ENCODE data around the gene DNAH2.
A peak's percentile ranks its signal among the peaks of the same experiment; 100 is the strongest.

GRCh38 chr17:7687072-7687907 is 30.3 kb upstream of the DNAH2 start, which contains the start of gene TP53:
- TF ChIP-seq CTCF (IDR thresholded peaks at IDR 0.05), result peak in 2 of 4 experiments; percentile 10 to 54
- peak; percentile 77 for TF ChIP-seq POLR2A (IDR thresholded peaks at IDR 0.05)
- peak; percentile 98 for TF ChIP-seq POLR2AphosphoS5 (IDR thresholded peaks at IDR 0.05)

Data from prostate gland (tissue), 2 donors.